NCI-H1048 (cell line): ENCODE results near the gene KBTBD13.
"Not testable (repeated sequence)": the region's sequence is repeated elsewhere in the genome, so short reads cannot be mapped to it uniquely, and the experiment has no call there.

Source experiments
- DNase-seq: peaks from one replicate; lab custom pipeline; 2025; lab: John Stamatoyannopoulos, UW

KBTBD13 gene

GRCh38 chr15:65089206-65089824 is 12.8 kb downstream of the KBTBD13 start:
- DNase-seq, result no peak

GRCh38 chr15:65091946-65092770 is 15.6 kb downstream of the KBTBD13 start:
- DNase-seq, result no peak

GRCh38 chr15:65092911-65093792 is 16.6 kb downstream of the KBTBD13 start:
- DNase-seq, result no peak

GRCh38 chr15:65093793-65094170 is 17.2 kb downstream of the KBTBD13 start:
- not testable (repeated sequence) for DNase-seq

GRCh38 chr15:65094294-65094995 is 17.9 kb downstream of the KBTBD13 start:
- no peak for DNase-seq

- DNase-seq, result no peak
Observed at GRCh38 chr15:65095011-65095746, 18.6 kb downstream of the KBTBD13 start.

GRCh38 chr15:65095747-65096104 is 19.2 kb downstream of the KBTBD13 start:
- no peak for DNase-seq

GRCh38 chr15:65096481-65097385 is 20.2 kb downstream of the KBTBD13 start:
- DNase-seq, result no peak

GRCh38 chr15:65097651-65098263 is 21.2 kb downstream of the KBTBD13 start:
- no peak for DNase-seq

GRCh38 chr15:65099336-65099735 is 22.8 kb downstream of the KBTBD13 start:
- DNase-seq, result no peak

- DNase-seq, result not testable (repeated sequence)
Observed at GRCh38 chr15:65099801-65100200, 23.3 kb downstream of the KBTBD13 start.

- no peak for DNase-seq
Observed at GRCh38 chr15:65100442-65100841, 23.9 kb downstream of the KBTBD13 start.

- DNase-seq, result no peak
Observed at GRCh38 chr15:65101411-65101890, 24.9 kb downstream of the KBTBD13 start.

- DNase-seq, result no peak
Observed at GRCh38 chr15:65101891-65102708, 25.6 kb downstream of the KBTBD13 start.

GRCh38 chr15:65102912-65103311 is 26.4 kb downstream of the KBTBD13 start:
- DNase-seq, result no peak

- DNase-seq, result no peak
Observed at GRCh38 chr15:65105038-65105437, 28.5 kb downstream of the KBTBD13 start.

- no peak for DNase-seq
Observed at GRCh38 chr15:65106011-65106590, 29.6 kb downstream of the KBTBD13 start.

GRCh38 chr15:65110676-65111292 is 34.2 kb downstream of the KBTBD13 start:
- DNase-seq, result no peak
